K562 (cell line): ENCODE results near the gene MCAT. TPM values are rescaled to one million over a fixed set of nuclear protein-coding genes. Genes with fewer than 3 reads are reported as not detected.

ENCODE experiments used
- ATAC-seq: fragments of 200-7000 bp; cut with Tn5 transposase; 3 replicates; pipeline ENCODE4 v1.9.1; 2020; ENCODE audit warnings: moderate library complexity
- BruUV-seq: library from RNA; stranded (reverse); fragments of 400-500 nt; replicated peaks from 2 replicates; lab custom pipeline; 2021; lab: Mats Ljungman, UMichigan
- CTCF ChIA-PET: fragments of 300-600 bp; formaldehyde crosslinking; extraction: SDS; loops from one replicate; lab custom pipeline; 2021; ENCODE audit warnings: low intra/inter-chr PET ratio; lab: Yijun Ruan, JAX
- POLR2A ChIA-PET: fragments of 300-600, 350-650 bp; sonication (Branson Sonifier 250); formaldehyde crosslinking; extraction: SDS; loops from one replicate; lab custom pipeline; 2021; ENCODE audit warnings: antibody characterized with exemption, inconsistent platforms; lab: Yijun Ruan, JAX
- DNase-seq, 4 experiments: peaks; one replicate each; pipeline versions ENCODE4 v3.0.0 to v3.0.0-alpha.2; 2011 to 2018; ENCODE audit warnings: low spot score in 3 of 4, mixed read lengths in 3 of 4; ENCODE audit errors: extremely low read depth in 1 of 4
- FAIRE-seq: peaks from 2 replicates; lab custom pipeline; 2011; peaks lifted over from hg19 to GRCh38; lab: Jason Lieb, UNC
- H2AFZ ChIP-seq: 2 replicates; pipeline ENCODE4 v1.6.0; 2011; ENCODE audit warnings: low read depth, low read length, control low read depth, inconsistent platforms
- H3K27ac ChIP-seq: fragments of 200-600 bp; 3 replicates; pipeline ENCODE4 v1.8.0; 2011; ENCODE audit warnings: low read depth, mild to moderate bottlenecking, control low read depth, inconsistent platforms, low read length, moderate library complexity, mixed read lengths; ENCODE audit errors: extremely low read depth
- H3K27me3 ChIP-seq, 2 experiments: fragments of 300-600 bp in 1 of 2; 2 replicates in 1 of 2; 3 replicates in 1 of 2; pipeline versions ENCODE4 v1.6.0 to v1.8.0; 2011; ENCODE audit warnings: inconsistent platforms in 2 of 2, low read length in 2 of 2, mild to moderate bottlenecking in 1 of 2, mixed read lengths in 1 of 2, moderate library complexity in 1 of 2; ENCODE audit not compliant: control insufficient read depth in 2 of 2, insufficient read depth in 2 of 2
- H3K36me3 ChIP-seq: fragments of 300-600 bp; 3 replicates; pipeline ENCODE4 v1.8.0; 2011; ENCODE audit warnings: mild to moderate bottlenecking, low read length, inconsistent platforms; ENCODE audit not compliant: control insufficient read depth, insufficient read depth
- H3K4me1 ChIP-seq, 2 experiments: fragments of 200-600 bp in 1 of 2; replicated peaks in 1 of 2; 2 replicates in 1 of 2; 3 replicates in 1 of 2; pipeline versions ENCODE4 v1.5.1 to v1.8.0; 2011; ENCODE audit warnings: inconsistent platforms in 2 of 2, low read length in 2 of 2, mild to moderate bottlenecking in 1 of 2, mixed read lengths in 1 of 2, moderate library complexity in 1 of 2; ENCODE audit not compliant: control insufficient read depth in 2 of 2, insufficient read depth in 2 of 2
- H3K4me2 ChIP-seq: 2 replicates; pipeline ENCODE4 v1.6.1; 2011; ENCODE audit warnings: low read length, control low read depth, inconsistent platforms, mixed read lengths; ENCODE audit not compliant: insufficient read depth
- H3K4me3 ChIP-seq: fragments of 200-600 bp; sonication (generic), shearing (Covaris generic); 2 replicates; pipeline ENCODE4 v1.5.1; 2016; ENCODE audit warnings: control low read depth, inconsistent platforms
- H3K79me2 ChIP-seq: fragments of 200-600 bp; 3 replicates; pipeline ENCODE4 v1.8.0; 2011; ENCODE audit warnings: low read length, inconsistent platforms; ENCODE audit not compliant: control insufficient read depth, insufficient read depth
- H3K9ac ChIP-seq, 2 experiments: 2 replicates each; pipeline versions ENCODE4 v1.6.0 to v1.6.1; 2011; ENCODE audit warnings: low read depth in 2 of 2, low read length in 2 of 2, control low read depth in 1 of 2, inconsistent platforms in 1 of 2, mild to moderate bottlenecking in 1 of 2, mixed read lengths in 1 of 2; ENCODE audit not compliant: insufficient read depth in 1 of 2
- H3K9me1 ChIP-seq: one replicate; pipeline ENCODE4 v1.6.0; 2011; ENCODE audit warnings: inconsistent platforms, mild to moderate bottlenecking, low read length, moderate library complexity; ENCODE audit not compliant: control insufficient read depth, insufficient read depth
- H3K9me3 ChIP-seq: replicated peaks from 2 replicates; pipeline ENCODE4 v1.5.1; 2011; ENCODE audit warnings: low read depth, low read length, inconsistent platforms; ENCODE audit not compliant: control insufficient read depth, insufficient read depth
- H4K20me1 ChIP-seq: replicated peaks from 2 replicates; pipeline ENCODE4 v1.6.1; 2011; ENCODE audit warnings: low read length, inconsistent platforms, mixed read lengths; ENCODE audit not compliant: control insufficient read depth, insufficient read depth
- ARID4B ChIP-seq: sonication (generic); formaldehyde crosslinking; IDR thresholded peaks from 2 replicates; pipeline ENCODE4 v1.8.0; 2022; ENCODE audit warnings: mild to moderate bottlenecking, missing genetic modification reagents
- CBFA2T3 ChIP-seq: fragments of 450-650 bp; IDR thresholded peaks from 2 replicates; pipeline ENCODE4 v1.6.1; 2017
- HMGXB4 ChIP-seq: sonication (generic); formaldehyde crosslinking; IDR thresholded peaks from 2 replicates; pipeline ENCODE4 v1.8.1; 2023; ENCODE audit warnings: mild to moderate bottlenecking, missing genetic modification reagents
- LEF1 ChIP-seq: fragments of 450-650 bp; IDR thresholded peaks from 2 replicates; pipeline ENCODE4 v1.6.1; 2016; ENCODE audit warnings: mild to moderate bottlenecking
- NUFIP1 ChIP-seq: fragments of 450-650 bp; IDR thresholded peaks from 2 replicates; pipeline ENCODE4 v1.6.1; 2018; ENCODE audit not compliant: partially characterized antibody
- RCOR1 ChIP-seq, 2 experiments: IDR thresholded peaks; 2 replicates each; pipeline ENCODE4 v1.6.1; 2012; ENCODE audit warnings: low read depth in 2 of 2, low read length in 2 of 2, borderline replicate concordance in 1 of 2, improper control_type of control experiment in 1 of 2
- VEZF1 ChIP-seq: fragments of 200-800 bp; sonication (Bioruptor generic); IDR thresholded peaks from 2 replicates; pipeline ENCODE4 v1.6.1; 2017; ENCODE audit warnings: missing genetic modification characterization, missing compliant biosample characterization
- ZBTB5 ChIP-seq: fragments of 450-650 bp; IDR thresholded peaks from 2 replicates; pipeline ENCODE4 v1.6.1; 2017; ENCODE audit warnings: antibody characterized with exemption
- ZFX ChIP-seq: sonication (generic); formaldehyde crosslinking; IDR thresholded peaks from 2 replicates; pipeline ENCODE4 v1.8.0; 2022; ENCODE audit warnings: mild to moderate bottlenecking, missing genetic modification reagents, moderate library complexity
- ZKSCAN8 ChIP-seq: fragments of 200-800 bp; sonication (Bioruptor generic); IDR thresholded peaks from 2 replicates; pipeline ENCODE4 v1.6.1; 2016; ENCODE audit warnings: missing genetic modification characterization, missing compliant biosample characterization
- ZNF696 ChIP-seq: fragments of 250-450 bp; sonication (Bioruptor Pico); conservative IDR thresholded peaks from 2 replicates; pipeline ENCODE4 v1.4.0; 2020; ENCODE audit warnings: mild to moderate bottlenecking, moderate library complexity
- WGBS: fragments of 100-300 bp; shearing (Covaris generic); methylation state at CpG from one replicate; pipeline ENCODE4 v1.1.6; 2016; ENCODE audit warnings: low coverage, mixed read lengths; ENCODE audit not compliant: insufficient coverage; ENCODE audit errors: missing lambda C conversion rate; 5-methylcytosine and 5-hydroxymethylcytosine counted together
- in situ Hi-C: fragments of 300-500 bp; cut with MboI; formaldehyde crosslinking; loops from 4 replicates; pipeline ENCODE4 v1.15.0; 2018; ENCODE audit warnings: inconsistent platforms, mixed read lengths
- intact Hi-C: fragments of 100-400 bp; cut with micrococcal nuclease; formaldehyde crosslinking; loops from 2 replicates; pipeline ENCODE4 v1.14.2; 2022
- polyA plus RNA-seq, 8 experiments: library from polyadenylated mRNA; depleted of rRNA in 4 of 8; stranded (reverse) in 5 of 8; unstranded in 3 of 8; fragments of >200 nt; fragmentation: Nextera tagmentation in 2 of 8; fragmentation: Illumina TruSeq in 1 of 8; extraction: Ambion mirVana in 2 of 8; extraction: Trizol in 1 of 8; gene quantifications; 2 replicates each; pipeline versions ENCODE4 v1.2.1 to v1.2.3, GENCODE V29; 2011 to 2014; ENCODE audit warnings: inconsistent platforms in 1 of 8, missing spikeins in 1 of 8
- total RNA-seq, 7 experiments: library from RNA; depleted of rRNA in 6 of 7; stranded (reverse); fragments of >200 nt in 6 of 7; fragmentation: Illumina TruSeq in 2 of 7; extraction: Trizol in 2 of 7; gene quantifications; 2 replicates each; pipeline versions ENCODE4 v1.2.1 to v1.2.3, GENCODE V29; 2011 to 2021; ENCODE audit warnings: low replicate concordance in 1 of 7

MCAT gene
- total and polyA plus RNA-seq, 9 of the 15 experiments (the other 6 are each of a cell fraction or from before 2014, with no cell fraction given): 3.3 to 27.8 (median 13.9) TPM

- POLR2A ChIA-PET: no interaction called here
- in situ Hi-C loops: no loop called here
- TF ChIP-seq ZBTB5 (no peak), ARID4B (CRISPR knock-in tag) (no peak), ZFX (CRISPR knock-in tag) (peak; percentile 18; the same call in 1 of the 2 replicates), CBFA2T3 (peak; percentile 42), HMGXB4 (CRISPR knock-in tag) (no peak), RCOR1 (IDR thresholded peaks at IDR 0.05; ENCODE audit: borderline replicate concordance in 1 of 2, low read depth in 2 of 2, low read length in 2 of 2) (0 out of 4 replicates have a peak, but pooled peaks of 1 of the 2 experiments have one; percentile 15), VEZF1 (CRISPR knock-in tag) (peak; percentile 55), ZNF696 (CRISPR knock-in tag) (no peak), LEF1 (no peak), NUFIP1 (no peak), ZKSCAN8 (CRISPR knock-in tag) (no peak)
Measured at GRCh38 chr22:43128928-43129424, 14.2 kb downstream of the MCAT start.

More at GRCh38 chr22:43128928-43129424, 14.2 kb downstream of the MCAT start:
- Histone ChIP-seq H2AFZ (no peak overlapping the region), H3K36me3 (peaks cover 20% of the 10 kb centered on the region; the same call in 2 of the 3 replicates), H3K9ac (peak overlapping the region in 1 of 2 experiments; percentile 35; a peak in 1 of 4 replicates), H4K20me1 (no peaks in the 10 kb centered on the region), H3K4me1 (peaks cover 8 to 40% of the 10 kb centered on the region in 2 experiments; a peak in 4 of 5 replicates), H3K9me1 (no peaks in the 10 kb centered on the region), H3K27me3 (no peaks in the 10 kb centered on the region), H3K4me3 (no peak overlapping the region), H3K9me3 (no peaks in the 10 kb centered on the region), H3K79me2 (no peaks in the 10 kb centered on the region), H3K4me2 (no peak overlapping the region), H3K27ac (no peak overlapping the region)
- intact Hi-C loops: no loop called here
- no TSS peak for BruUV-seq
- ATAC-seq (peak; percentile 86), DNase-seq (peak; percentile 58 to 66 (median 64)), FAIRE-seq (no peak)
- CTCF ChIA-PET: no interaction called here
- WGBS: 27% methylated on average over 17 of the region's 20 CpGs
